Measurements from ENCODE around the gene ITPR2. TPM values are rescaled to one million over a fixed set of nuclear protein-coding genes. Genes with fewer than 3 reads are reported as not detected.

Gene ITPR2
- total and polyA plus RNA-seq, 2 of the 13 experiments (the other 11 are each of a cell fraction or from before 2014, with no cell fraction given), result 31.9 to 81.9 TPM

- FAIRE-seq (no peak), ATAC-seq (no peak), DNase-seq (ENCODE audit: low spot score) (no peak)
- no peak overlapping the region for H3K4me2 ChIP-seq (ENCODE audit: low read depth, low read length)
- in situ Hi-C loops (cut with HindIII; ENCODE audit: extremely low pct_ligation_motif_present, low pct_unique_long_range_greater_than_20kb) (no loop called here), intact Hi-C loops (cut with micrococcal nuclease; ENCODE audit: unreplicated experiment) (loop anchor here (10.0 kb wide), 1 partner anchor 113 kb away; no protein-coding TSS in a partner anchor)
- WGBS (ENCODE audit: low lambda C conversion rate), result 95% methylated on average over 4 of the region's 4 CpGs
- POLR2A ChIA-PET, result no interaction called here
- CTCF ChIA-PET (ENCODE audit: low intra/inter-chr PET ratio, low total read pairs), result no interaction called here
- no peak overlapping the region for H3K27ac ChIP-seq (ENCODE audit: extremely low read length, insufficient read depth, low read length)
- H3K4me1 ChIP-seq (ENCODE audit: insufficient read depth, low read length), result peaks cover 88% of the 10 kb centered on the region
- no peak overlapping the region for H2AFZ ChIP-seq (ENCODE audit: low read length)
- H3K36me3 ChIP-seq (replicated peaks in 1 of 2; ENCODE audit: control insufficient read depth in 1 of 2, insufficient read depth in 2 of 2, low read length in 2 of 2), result peaks cover 7 to 12% of the 10 kb centered on the region in 2 experiments; a peak in 4 of 5 replicates
- H3K27me3 ChIP-seq (ENCODE audit: control insufficient read depth in 1 of 2, insufficient read depth in 2 of 2, low read length in 2 of 2), result no peaks in the 10 kb centered on the region
- no peaks in the 10 kb centered on the region for H3K9me3 ChIP-seq (ENCODE audit: low read length)
- peaks cover 41% of the 10 kb centered on the region for H3K79me2 ChIP-seq (ENCODE audit: insufficient read depth, low read length)
- BruUV-seq (replicated peaks), result no TSS peak
- no peak overlapping the region for H3K9ac ChIP-seq (ENCODE audit: insufficient read depth, low read depth, low read length)
- no peaks in the 10 kb centered on the region for H4K20me1 ChIP-seq (ENCODE audit: insufficient read depth, low read length)
- no peak overlapping the region for H3K4me3 ChIP-seq (replicated peaks in 1 of 3; ENCODE audit: insufficient read depth in 1 of 3, low read depth in 2 of 3, low read length in 3 of 3)
- no peak for TF ChIP-seq THAP8 (CRISPR knock-in tag; IDR thresholded peaks at IDR 0.05; ENCODE audit: borderline replicate concordance)
- TF ChIP-seq SP140L (CRISPR knock-in tag; IDR thresholded peaks at IDR 0.05; ENCODE audit: borderline replicate concordance), result no peak
- TF ChIP-seq ADNP (CRISPR knock-in tag; IDR thresholded peaks at IDR 0.05), result no peak
- TF ChIP-seq ZBTB34 (CRISPR knock-in tag; IDR thresholded peaks at IDR 0.05), result no peak
- no peak for TF ChIP-seq ERF (CRISPR knock-in tag; IDR thresholded peaks at IDR 0.05)
- no peak for TF ChIP-seq ZBTB10 (CRISPR knock-in tag; IDR thresholded peaks at IDR 0.05; ENCODE audit: borderline replicate concordance)
- no peak for TF ChIP-seq ZNF790 (CRISPR knock-in tag; IDR thresholded peaks at IDR 0.05; ENCODE audit: borderline replicate concordance)
- TF ChIP-seq ZNF468 (CRISPR knock-in tag; IDR thresholded peaks at IDR 0.05), result no peak
- no peak for TF ChIP-seq PRPF4 (IDR thresholded peaks at IDR 0.05; ENCODE audit: low read depth, low read length, poor library complexity, severe bottlenecking)
- no peak for TF ChIP-seq NR1H2 (CRISPR knock-in tag; IDR thresholded peaks at IDR 0.05; ENCODE audit: borderline replicate concordance, low read depth)
- TF ChIP-seq ZNF281 (CRISPR knock-in tag; IDR thresholded peaks at IDR 0.05; ENCODE audit: borderline replicate concordance), result no peak
- TF ChIP-seq BRF2 (CRISPR knock-in tag; IDR thresholded peaks at IDR 0.05), result no peak
- TF ChIP-seq LRRFIP1 (CRISPR knock-in tag; conservative IDR thresholded peaks at IDR 0.05), result no peak
Observed at GRCh38 chr12:26771861-26772260, 61.1 kb downstream of the ITPR2 start.
